Stimulated activated CD4-positive, alpha-beta T cell treated with anti-CD3 and anti-CD28 coated beads, Interleukin-2, amount 100 ng/mL, for 24 hours (primary cell): Measurements from ENCODE around the gene CACNA2D4.

Source experiments
- DNase-seq, 2 donors: peaks; one replicate each; pipeline ENCODE4 v3.0.0-alpha.2; 2020

The CACNA2D4 gene

DNA sequence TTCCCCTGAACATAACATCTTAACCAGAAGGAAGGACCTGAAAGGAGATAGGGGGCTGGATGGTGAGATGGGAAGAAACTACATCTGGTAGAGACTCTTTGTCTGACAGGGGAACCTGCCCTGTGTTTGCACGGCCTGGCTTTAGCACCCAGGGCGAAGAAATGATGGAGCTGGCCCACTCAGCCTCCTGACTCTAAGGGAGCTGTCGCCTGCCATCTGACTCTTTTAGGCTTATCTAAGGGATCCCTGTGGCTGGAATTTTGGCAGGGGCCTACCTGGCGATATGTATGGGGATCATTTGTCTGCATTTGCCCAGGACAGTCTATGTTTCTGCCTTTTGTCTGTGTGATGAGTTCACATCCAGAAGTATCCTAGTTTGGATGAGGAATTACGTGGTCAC lies 15.6 kb upstream of the CACNA2D4 start:
- no peak for DNase-seq

DNA sequence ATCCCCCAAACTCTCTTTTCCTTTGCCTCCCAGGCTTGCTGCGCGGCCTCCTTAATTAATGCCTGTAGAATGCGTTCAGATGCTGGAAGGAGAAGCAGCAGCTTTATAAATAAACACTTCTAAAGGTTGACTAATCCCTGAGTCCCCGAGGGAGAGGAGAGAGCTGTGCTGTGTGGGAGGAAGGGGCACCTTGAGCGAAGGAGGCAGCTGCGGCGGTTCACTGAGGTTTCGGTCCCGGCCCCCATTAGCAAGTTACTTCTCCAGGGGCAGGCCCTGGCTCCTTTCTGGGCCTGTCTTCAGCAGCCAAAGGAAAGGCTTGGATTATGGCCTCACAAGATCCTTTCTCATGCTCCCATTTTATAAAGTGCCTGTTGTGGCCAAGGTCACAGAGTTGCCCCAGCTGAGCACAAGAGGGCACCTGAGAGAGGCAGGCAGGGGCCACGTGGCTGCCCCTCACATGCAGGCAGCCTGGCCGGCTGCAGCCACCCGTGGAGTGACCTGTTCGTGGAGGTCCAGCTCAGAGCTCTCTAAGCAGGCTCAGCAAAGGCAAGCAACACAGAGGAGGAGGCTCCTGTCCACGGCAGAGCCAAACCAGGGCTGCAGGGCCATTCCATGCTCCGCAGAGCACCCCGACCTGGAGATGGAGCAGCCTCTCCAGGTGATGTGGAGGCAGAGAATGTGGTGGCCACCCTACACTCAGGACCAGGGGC lies 15.0 kb upstream of the CACNA2D4 start:
- peak in 1 of 2 donors; percentile 6 for DNase-seq

DNA sequence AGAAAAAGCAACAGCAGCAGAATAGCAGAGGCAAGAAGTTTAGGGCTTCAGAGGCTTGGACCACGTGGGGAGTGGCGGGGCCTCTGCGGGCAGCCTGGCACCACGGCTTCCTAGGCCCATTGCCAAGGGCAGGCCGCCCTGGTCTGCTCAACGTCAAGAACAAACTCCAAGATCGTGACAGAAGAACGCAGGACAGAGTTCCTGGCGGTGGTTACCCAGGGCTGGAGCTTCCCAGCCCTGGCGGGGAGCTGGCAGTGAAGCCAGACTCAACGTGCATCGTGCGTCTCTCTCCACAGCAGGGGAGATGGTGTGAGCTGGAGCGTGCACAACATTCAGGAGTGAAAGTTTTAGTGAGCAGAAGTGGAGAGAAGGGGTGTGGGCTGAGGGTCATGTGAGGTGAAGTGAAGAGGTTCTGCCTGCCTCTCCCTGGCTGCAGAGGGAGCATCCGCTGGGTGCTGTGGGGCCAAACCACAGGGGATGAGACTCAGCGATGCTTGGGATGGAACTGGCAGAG lies 13.9 kb upstream of the CACNA2D4 start:
- DNase-seq: no peak

DNA sequence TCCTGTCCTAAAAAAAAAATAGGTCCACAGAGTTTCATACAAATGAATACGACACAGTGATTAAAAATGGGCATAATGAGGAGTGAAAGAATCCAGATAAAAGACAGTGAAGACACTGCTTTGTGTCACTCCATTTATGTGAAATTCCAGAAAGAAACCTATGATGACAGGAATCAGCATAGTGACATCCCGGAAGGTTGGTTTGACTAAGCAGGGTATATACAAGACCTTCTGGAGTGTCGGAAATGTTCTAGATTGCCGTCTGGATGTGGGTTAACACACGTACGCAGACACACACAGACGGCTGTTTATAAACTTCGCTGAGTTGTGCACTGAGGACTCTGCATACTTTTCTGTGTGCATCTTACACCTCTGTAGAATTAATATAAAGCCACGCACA lies 13.2 kb upstream of the CACNA2D4 start:
- no peak for DNase-seq

DNA sequence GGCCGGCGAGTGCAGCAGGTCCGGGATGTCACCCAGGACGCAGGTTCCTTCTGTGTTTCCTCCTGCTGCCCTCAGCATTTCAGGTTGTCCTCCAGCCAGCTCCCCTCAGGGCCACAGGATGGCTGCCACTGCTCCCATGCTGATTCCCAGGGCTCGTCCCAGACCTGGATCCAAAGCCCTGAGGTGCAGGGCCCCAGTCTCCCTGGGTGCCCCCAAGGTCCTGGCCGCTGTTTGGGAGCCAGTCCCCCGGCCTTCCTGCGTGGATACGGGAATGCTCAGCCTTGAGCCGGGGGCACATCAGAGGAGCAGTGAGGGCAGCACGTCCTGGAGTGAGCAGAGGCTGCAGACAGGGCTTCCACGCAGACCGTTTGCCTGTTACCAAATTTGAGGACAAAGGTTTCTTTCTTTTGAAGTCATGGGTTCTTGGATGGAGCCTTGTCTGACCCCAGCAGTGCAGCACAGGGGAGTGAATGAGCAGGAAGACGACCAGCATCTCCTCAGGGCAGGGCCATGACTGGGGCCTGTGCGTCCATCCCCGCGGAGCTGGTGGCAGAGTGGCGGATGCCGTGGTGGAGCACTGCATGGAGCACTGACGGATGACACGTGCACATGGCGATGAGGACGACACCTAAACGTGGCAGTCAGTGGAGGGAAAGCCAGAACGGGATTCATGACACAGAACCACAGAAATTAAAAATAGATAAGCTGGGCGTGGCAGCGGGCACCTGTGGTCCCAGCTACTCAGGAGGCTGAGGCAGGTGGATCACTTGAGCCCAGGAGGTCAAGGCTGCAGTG lies 12.5 kb upstream of the CACNA2D4 start:
- DNase-seq: no peak

DNA sequence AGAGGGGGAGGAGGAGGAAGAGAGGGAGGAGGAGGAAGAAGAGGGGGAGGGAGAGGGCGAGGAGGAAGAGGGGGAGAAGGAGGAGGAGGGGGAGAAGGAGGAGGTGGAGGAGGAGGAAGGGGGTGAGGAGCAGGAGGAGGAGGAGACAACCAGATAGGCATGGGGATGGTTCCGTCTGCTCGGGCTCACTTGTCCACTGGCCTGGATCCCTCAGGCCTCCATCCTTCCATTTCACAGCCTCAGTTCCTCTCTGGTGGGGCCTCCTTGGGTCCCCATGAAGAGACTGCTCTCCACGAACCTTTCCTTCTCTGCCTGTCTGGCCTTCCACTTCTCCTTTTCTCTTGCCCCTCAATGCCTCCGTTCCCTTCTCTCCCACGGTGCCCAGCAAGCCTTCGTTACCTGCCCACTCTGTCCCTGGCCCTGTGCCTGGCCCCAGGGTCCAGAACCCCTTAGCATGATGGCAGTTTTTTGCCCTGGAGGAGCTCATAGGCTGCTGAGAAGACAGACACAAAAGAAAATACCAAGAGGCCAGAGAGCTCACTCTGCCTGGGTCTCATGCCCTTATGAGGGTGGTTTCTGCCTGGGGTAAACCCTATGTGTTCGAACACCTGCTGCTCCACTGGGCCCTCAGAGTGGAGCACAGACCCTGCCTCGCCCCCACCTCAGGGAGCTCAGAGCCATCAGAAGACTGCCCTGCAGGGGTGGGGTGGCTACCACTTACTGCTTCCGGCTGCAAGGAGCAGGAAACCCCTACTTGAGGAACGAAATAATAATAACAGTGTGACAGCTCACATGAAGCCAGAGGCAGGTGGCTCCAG lies 11.7 kb upstream of the CACNA2D4 start:
- no peak for DNase-seq

DNA sequence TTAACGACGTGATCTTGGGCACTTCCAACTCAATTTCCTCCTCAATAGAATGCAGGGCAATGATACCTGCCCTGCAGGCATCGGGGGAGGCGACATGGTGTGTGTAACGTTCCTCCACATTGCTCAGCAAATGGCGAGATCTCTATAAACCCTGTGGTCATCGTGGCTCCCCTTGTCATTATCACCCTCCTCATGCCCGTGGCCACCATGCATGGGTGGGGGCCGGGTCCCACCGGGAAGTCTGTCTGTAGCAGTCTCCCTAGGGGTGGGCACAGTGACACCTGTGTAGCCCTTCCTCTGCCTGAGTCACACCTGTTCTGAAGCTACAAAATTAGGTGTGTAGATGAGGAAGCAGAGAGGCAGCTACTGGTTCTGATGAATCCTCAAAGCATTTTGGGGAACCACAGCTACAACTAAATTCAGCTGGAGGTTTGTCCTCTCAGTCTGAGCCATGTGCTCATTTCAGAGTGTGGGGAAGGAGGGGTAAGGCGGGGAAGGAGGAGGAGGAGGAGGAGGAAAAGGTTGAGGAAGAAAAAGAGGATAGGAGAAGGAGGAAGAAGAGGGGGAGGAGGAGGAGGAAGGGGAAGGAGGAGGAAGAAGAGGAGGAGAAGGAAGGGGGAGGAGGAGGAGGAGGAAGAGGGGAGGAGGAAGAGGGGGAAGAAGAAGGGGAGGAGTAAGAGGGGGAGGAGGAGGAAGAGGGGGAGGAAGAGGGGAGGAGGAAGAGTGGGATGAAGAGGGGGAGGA lies 11.0 kb upstream of the CACNA2D4 start:
- DNase-seq: peak in 1 of 2 donors; percentile 13

DNA sequence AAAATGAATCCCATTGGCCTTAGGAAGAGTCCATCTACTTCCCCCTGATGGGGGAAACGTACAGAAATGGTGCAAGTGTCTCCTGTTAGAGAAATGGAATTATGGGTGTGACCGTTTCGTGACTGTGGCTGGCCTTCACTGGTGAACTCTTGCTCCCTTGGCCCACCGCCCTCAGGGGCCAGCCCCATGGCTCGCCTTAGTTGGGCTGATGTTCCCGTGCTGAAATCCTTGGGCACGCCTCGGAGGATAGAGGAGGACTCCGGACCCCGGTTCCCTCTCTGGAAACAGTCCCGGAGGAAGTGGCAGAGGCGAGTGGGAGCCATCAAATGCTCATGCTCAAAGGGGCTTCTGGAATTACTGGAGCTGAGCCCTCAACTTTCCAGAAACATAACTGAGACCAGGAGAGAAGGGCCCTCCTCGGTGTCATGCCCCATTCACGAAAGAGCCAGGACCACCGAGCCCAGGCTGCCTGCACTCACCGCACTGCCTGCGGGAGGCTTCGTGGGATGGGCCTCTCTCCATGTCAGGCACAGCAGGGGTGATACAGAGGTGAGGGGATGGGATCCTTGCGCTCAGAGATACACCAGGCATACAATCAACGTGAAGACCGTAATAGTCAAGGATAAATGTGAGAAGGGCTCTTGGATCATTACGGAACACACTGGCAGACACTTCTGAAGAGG lies 10.1 kb upstream of the CACNA2D4 start:
- peak in 1 of 2 donors; percentile 3 for DNase-seq

DNA sequence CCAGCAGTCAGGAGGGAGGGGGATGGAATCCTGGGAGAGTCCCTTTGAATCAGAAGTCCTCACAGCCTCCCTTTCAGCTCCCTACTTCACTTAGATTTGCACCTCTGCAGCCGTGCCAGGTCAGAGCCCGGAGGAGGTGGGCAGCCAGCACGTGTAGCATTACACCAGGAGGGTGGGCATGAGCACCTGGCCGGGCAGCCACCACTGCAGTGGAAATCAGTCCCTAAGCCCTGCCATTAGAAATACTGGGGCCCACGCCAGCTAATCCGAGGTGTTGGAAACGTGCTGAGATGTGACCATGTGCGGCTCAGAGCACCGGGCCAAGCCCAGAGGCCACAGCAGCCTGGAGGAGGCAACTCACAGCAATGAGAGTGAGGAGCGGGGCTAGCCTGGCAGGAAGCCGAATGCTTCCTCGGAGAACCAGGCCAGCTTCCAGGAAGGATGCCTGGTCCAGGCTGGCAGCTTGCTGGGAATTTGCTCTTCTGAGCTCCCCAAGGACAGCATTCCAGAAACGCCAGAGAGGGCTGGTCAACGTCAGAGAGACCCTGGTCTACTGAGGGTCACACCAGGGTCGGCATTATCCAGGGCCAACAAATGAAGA lies 9.4 kb upstream of the CACNA2D4 start:
- peak in 1 of 2 donors; percentile 8 for DNase-seq

DNA sequence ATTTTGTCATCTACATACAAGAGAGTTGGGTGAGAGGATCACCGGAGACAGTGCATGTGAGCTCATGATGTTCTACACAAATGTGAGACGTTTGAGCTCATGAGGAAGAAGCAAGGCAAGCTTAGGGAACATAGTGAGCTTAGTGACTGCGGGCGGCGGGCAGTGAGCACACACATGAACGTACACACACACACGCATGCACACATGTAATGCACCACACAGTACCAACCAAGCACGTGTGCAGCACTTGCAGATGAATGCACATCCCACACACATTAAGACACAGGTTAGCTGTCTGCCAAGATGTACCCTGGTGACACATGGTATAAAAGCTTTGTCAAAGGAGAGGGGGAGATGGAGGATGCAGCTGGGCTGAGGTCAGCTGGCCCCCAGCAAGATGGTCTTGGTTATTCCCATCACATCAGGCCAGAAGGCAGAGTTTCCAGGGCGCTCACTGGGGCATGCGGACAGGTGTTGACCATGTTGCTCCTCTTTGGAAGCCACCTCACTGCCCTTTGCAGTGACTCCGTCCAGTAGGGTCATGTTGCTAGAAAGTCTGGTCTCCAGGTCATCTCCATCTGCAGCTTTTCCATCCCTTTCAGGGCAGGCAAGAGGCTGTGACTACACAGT lies 8.7 kb upstream of the CACNA2D4 start:
- peak in 1 of 2 donors; percentile 11 for DNase-seq

DNA sequence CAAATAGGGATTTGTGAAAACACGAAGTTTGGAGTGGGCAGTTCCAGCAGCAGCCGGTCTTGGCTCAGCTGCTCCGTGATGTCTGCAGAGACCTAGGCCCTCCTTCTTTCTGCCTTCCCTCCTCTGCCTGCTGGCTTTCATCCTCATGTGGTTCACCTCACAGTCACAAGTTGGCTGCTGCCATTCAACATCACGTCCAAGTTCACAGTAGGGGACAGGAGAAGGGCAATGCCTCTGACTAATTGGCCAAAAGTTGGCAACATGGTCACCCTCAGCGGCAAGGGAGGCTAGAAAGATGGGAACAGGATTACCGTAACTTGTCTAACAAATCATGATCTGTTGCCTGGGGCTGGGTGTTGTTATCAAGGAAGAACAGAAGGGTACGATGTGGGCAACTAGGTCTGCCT lies 7.8 kb upstream of the CACNA2D4 start:
- no peak for DNase-seq

DNA sequence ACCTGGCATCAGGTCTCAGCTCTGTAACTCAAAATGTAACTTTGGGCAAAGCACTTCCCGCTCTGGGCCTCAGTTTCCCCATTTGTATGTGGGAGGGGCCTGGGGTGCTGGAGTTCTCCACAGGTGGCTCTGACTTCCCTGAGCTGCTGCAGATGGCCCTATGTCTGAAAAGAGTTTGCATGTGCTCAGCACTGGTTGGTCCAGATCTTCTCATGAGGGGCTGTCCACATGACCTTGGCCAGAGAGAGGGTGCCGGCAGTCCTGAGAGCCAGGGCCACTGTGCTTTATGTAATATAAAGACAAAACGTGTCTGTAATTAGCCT lies 7.2 kb upstream of the CACNA2D4 start:
- peak in 1 of 2 donors; percentile 9 for DNase-seq

DNA sequence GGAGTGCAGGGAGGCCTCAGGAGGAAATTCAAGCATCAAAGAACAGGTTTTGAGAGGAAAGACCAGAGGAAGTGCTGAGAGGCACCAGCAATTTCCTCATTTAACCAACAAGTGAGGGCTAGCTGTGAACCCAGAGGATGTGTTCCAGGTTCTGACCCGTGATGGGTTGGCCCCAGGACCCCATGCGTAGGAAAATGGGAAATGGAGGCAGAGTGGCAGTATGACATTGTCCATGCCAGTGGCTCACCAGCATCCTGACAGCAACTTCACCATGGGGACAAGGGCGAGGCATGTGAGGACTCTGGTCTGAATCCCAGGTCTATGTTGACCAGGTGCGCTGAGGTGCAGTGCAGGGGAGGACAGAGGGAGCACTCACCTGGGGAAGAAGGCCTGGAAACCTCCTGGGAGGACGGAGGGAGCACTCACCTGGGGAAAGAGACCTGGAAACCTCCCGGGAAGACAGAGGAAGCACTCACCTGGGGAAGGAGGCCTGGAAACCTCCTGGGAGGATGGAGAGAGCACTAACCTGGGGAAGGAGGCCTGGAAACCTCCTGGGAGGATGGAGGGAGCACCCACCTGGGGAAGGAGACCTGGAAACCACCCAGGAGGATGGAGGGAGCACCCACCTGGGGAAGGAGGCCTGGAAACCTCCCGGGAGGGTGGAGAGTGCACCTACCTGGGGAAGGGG lies 6.7 kb upstream of the CACNA2D4 start:
- peak in 1 of 2 donors; percentile 13 for DNase-seq

DNA sequence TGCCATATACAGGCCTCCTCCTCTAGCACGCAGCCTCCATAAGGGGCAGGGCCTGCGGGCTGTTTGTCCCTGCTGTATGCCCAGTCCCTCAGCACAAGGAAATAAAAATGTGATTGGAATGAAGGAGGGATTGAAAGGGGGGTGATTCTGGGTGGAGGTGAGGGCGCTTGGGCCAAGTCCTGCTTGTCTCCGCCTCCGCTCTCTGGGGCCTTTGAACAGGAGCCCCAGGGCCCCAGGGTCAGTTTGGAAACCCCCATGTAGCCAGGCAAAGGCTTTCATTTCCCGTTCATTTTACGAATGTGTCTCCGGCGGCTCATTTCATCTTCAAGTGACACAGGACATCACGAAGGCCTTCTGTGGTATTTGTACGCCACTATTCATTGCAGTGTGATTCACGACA lies 4.5 kb upstream of the CACNA2D4 start:
- no peak for DNase-seq

DNA sequence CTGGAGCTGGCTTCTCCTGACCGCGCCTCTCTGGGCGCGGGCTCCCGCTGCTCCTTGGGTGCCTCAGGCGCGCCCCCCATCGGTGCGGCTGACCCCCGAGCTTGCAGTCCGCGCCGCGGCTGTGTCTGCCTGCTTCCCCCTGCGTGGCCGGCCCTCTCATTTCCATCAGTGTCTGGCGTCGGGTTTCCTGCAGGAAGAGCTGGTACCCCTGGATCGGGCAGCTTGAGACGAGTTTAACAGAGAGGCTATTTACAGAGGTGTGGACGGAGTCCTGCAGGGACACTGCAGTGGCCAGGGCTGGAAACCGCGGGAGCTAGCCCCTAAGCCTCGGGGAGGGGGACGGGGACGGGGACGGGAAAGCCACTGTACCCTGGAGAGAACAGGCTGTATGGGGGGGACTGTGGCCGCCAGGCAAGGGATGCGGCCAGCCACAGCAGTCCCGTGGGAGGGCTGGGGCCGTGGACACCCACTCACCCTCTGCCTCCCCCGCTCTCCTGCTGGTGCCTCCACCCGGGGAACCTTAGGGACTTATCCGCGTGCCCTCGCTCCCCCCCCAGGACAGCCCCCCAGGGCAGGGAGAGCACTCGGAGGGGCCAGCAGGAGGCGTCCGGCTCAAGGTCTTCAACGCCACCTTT lies 3.7 kb upstream of the CACNA2D4 start:
- DNase-seq: no peak

DNA sequence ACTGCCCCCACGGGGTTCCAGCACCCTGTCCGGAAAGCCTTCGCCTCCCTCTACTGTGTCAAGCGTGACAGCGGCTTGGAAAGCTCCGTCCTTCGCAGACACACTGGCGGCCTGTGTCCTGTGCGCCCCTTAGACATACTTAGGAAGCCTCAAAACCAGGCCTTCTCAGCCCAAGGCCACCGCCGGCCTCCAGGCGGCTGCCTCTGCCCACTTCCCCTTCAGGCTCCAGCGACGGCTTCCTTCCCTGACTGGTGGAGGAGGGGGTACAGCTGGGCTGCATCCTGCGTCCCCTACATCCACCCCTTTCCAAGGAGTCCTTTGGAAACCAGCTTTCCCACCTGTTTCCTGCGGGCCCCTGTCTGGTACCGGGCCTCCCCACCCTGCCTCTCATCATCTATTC lies 2.5 kb upstream of the CACNA2D4 start:
- peak in 1 of 2 donors; percentile 13 for DNase-seq

DNA sequence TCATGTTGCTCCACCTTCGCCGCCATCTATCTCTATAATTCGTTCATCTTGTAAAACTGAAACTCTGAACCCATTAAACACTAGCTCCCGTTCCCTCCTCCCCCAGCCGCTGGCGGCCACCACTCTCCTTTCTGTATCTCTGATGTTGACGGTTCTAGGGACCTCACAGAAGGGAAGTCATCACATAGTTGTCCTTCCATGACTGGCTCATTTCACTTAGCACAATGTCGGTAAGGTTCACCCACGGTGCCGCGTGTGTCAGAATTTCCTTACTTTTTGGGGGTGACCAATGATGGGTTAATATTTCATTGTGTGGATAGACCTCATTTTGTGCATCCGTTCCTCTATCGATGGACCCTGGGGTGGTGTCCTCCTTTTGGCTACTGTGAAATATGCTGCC lies 2.0 kb upstream of the CACNA2D4 start:
- no peak for DNase-seq

DNA sequence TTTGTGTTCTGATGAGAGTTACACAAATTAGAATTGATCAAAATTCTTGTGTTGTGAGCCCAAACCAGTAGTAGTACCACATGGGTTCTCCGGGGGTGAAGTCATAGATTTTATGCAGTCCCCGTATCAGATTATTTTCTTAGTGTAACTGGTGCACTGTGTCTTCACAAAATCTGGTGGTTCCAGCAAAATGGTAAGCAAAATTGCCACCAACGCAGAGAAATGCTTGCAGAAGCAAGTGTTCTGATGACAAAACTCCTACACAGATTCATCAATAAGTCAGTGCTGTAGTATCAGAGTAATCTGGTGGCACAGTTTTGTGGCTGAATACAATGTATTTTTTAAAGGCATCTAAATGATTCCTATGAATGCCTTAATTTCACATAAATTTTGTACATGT lies 1.3 kb upstream of the CACNA2D4 start:
- DNase-seq: no peak

DNA sequence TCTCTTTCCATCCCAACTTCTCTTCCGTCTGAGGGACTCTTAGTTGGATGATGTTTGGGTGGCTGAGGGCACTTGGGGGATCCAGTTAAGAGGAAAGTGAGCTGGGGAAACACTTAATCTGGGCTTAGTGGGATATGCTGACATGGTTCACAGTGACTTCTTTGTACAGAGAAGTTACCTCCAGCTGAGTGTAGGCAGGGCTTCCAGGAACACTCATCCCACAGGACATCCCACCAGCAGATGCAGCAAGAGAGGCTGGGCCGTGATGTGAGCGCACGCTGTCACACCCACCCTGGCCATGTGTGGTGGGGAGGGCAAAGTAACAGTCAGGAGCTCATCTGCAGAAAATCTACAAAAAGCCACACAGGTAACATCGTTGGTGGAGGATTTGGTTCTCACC lies 832 bp upstream of the CACNA2D4 start:
- peak in 1 of 2 donors; percentile 8 for DNase-seq

DNA sequence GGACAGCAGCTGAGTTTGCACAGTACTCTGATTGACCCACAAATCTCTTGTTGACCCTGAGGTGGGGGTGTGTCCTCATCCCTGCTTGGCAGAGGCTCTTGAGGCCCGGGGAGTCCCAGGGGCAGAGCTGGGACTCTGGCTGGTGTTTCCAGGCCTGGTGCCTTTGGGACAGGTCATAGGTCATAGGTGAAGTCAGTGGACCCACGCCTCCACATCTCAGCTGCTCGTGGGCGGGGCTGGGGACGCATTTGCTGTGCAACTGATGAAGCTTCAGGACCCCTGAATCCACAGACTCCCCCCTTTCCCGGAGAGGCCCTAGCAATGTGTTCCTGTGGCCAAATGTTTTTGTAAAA lies 408 bp upstream of the CACNA2D4 start:
- DNase-seq: peak in 1 of 2 donors; percentile 11
